HL-60 (cell line): ENCODE data around the gene LRBA.

Experiments
- CTCF ChIP-seq: IDR thresholded peaks from one replicate; pipeline ENCODE4 v1.5.1; 2011; ENCODE audit warnings: low read length, control low read depth, inconsistent platforms; ENCODE audit not compliant: insufficient read depth
- POLR2AphosphoS5 ChIP-seq: IDR thresholded peaks from 2 replicates; pipeline ENCODE4 v1.6.1; 2012; ENCODE audit warnings: low read depth
- TF ChIP-seq, protein P1 (sequence below): IDR thresholded peaks from 2 replicates; pipeline ENCODE4 v1.6.1; 2012; ENCODE audit warnings: low read depth; ENCODE audit not compliant: insufficient replicate concordance

DNA sequence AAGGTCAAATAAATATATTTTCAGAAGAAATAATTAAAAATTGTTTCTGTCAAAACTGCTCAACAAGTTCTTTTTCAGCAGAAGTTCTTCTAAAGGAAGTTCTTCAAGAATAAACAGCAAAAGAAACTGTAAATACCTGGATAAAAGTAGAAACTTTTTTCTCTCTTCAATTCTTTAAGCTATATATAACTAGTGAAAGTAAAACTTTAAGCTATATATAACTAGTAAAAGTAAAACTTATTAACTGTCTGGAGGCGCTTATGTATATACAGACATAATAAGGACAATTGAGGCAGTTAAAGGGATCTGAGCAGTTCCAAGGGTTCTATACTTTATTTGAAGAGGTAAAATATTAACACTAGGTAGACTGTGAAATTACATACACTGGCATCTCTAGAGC, 126.9 kb downstream of the LRBA start:
- TF ChIP-seq POLR2AphosphoS5 (no peak), CTCF (no peak)
- TF ChIP-seq, protein P1, sequence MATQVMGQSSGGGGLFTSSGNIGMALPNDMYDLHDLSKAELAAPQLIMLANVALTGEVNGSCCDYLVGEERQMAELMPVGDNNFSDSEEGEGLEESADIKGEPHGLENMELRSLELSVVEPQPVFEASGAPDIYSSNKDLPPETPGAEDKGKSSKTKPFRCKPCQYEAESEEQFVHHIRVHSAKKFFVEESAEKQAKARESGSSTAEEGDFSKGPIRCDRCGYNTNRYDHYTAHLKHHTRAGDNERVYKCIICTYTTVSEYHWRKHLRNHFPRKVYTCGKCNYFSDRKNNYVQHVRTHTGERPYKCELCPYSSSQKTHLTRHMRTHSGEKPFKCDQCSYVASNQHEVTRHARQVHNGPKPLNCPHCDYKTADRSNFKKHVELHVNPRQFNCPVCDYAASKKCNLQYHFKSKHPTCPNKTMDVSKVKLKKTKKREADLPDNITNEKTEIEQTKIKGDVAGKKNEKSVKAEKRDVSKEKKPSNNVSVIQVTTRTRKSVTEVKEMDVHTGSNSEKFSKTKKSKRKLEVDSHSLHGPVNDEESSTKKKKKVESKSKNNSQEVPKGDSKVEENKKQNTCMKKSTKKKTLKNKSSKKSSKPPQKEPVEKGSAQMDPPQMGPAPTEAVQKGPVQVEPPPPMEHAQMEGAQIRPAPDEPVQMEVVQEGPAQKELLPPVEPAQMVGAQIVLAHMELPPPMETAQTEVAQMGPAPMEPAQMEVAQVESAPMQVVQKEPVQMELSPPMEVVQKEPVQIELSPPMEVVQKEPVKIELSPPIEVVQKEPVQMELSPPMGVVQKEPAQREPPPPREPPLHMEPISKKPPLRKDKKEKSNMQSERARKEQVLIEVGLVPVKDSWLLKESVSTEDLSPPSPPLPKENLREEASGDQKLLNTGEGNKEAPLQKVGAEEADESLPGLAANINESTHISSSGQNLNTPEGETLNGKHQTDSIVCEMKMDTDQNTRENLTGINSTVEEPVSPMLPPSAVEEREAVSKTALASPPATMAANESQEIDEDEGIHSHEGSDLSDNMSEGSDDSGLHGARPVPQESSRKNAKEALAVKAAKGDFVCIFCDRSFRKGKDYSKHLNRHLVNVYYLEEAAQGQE, result no peak
